ENCODE results near the gene CCDC6.

DNA sequence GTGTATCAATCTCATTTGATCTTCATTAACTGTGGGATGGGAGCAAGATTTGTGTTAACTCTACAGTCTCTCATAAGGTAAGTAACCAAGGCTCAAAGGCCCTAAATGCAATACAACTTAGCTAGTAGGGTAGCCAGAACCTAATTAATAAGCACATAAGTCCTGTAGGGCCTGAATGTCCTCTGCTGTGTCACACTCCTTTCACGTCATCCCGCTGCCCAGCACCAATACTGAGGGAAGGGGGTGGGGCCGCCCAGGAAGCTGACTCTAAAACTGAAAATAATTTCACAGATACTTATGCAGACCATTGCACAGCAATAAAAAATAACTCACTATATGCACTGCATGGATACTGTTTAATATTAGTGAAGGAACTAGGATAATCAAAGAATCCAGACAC lies 13.7 kb downstream of the CCDC6 start:
- TF ChIP-seq, protein P1, sequence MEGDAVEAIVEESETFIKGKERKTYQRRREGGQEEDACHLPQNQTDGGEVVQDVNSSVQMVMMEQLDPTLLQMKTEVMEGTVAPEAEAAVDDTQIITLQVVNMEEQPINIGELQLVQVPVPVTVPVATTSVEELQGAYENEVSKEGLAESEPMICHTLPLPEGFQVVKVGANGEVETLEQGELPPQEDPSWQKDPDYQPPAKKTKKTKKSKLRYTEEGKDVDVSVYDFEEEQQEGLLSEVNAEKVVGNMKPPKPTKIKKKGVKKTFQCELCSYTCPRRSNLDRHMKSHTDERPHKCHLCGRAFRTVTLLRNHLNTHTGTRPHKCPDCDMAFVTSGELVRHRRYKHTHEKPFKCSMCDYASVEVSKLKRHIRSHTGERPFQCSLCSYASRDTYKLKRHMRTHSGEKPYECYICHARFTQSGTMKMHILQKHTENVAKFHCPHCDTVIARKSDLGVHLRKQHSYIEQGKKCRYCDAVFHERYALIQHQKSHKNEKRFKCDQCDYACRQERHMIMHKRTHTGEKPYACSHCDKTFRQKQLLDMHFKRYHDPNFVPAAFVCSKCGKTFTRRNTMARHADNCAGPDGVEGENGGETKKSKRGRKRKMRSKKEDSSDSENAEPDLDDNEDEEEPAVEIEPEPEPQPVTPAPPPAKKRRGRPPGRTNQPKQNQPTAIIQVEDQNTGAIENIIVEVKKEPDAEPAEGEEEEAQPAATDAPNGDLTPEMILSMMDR (IDR thresholded peaks at IDR 0.05; ENCODE audit: poor library complexity) = no peak
- no peak for TF ChIP-seq EZH2 (IDR thresholded peaks at IDR 0.05; ENCODE audit: borderline replicate concordance)
